A673 (cell line): Measurements from ENCODE around the gene CAMSAP2. TPM values are rescaled to one million over a fixed set of nuclear protein-coding genes. Genes with fewer than 3 reads are reported as not detected.

Experiments used
- BruUV-seq: library from RNA; stranded (reverse); fragments of 400-500 nt; replicated peaks from 2 replicates; lab custom pipeline; 2021; lab: Mats Ljungman, UMichigan
- CTCF ChIA-PET: fragments of 300-600 bp; sonication (Branson Sonifier 250); formaldehyde crosslinking; loops from one replicate; lab custom pipeline; 2022; ENCODE audit warnings: antibody characterized with exemption; lab: Charles Lee
- POLR2A ChIA-PET: fragments of 300-600 bp; sonication (Branson Sonifier 250); formaldehyde crosslinking; loops from one replicate; lab custom pipeline; 2022; ENCODE audit warnings: antibody characterized with exemption; ENCODE audit not compliant: low non-redundant PET; lab: Charles Lee
- DNase-seq: peaks from one replicate; pipeline ENCODE4 v3.0.0-alpha.2; 2015; ENCODE audit warnings: low spot score
- H3K27ac ChIP-seq: fragments of 200-600 bp; sonication (generic); 2 replicates; pipeline ENCODE4 v1.5.1; 2016; ENCODE audit warnings: mixed run types, low read depth, mild to moderate bottlenecking, mixed read lengths, antibody characterized with exemption, low read length; ENCODE audit not compliant: poor library complexity, severe bottlenecking
- H3K27me3 ChIP-seq: fragments of 200-600 bp; sonication (generic); replicated peaks from 2 replicates; pipeline ENCODE4 v1.6.1; 2017; ENCODE audit warnings: mixed run types, low read depth, mild to moderate bottlenecking, mixed read lengths, antibody characterized with exemption, low read length; ENCODE audit not compliant: insufficient read depth, poor library complexity
- H3K36me3 ChIP-seq: fragments of 200-600 bp; sonication (generic); 2 replicates; pipeline ENCODE4 v1.6.1; 2016; ENCODE audit warnings: mixed run types, mild to moderate bottlenecking, mixed read lengths, antibody characterized with exemption, low read length; ENCODE audit not compliant: insufficient read depth, poor library complexity, severe bottlenecking
- H3K4me1 ChIP-seq: fragments of 200-600 bp; sonication (generic); 2 replicates; pipeline ENCODE4 v1.6.1; 2017; ENCODE audit warnings: mixed run types, mild to moderate bottlenecking, mixed read lengths, antibody characterized with exemption, low read length; ENCODE audit not compliant: insufficient read depth, poor library complexity, severe bottlenecking
- H3K4me3 ChIP-seq: fragments of 200-600 bp; sonication (generic); 2 replicates; pipeline ENCODE4 v1.5.1; 2016; ENCODE audit warnings: low read depth, mixed run types, mild to moderate bottlenecking, mixed read lengths, low read length; ENCODE audit not compliant: poor library complexity, severe bottlenecking
- H3K9me3 ChIP-seq: fragments of 200-600 bp; sonication (generic); 2 replicates; pipeline ENCODE4 v1.6.1; 2016; ENCODE audit warnings: mixed run types, low read depth, mild to moderate bottlenecking, mixed read lengths, antibody characterized with exemption, low read length; ENCODE audit not compliant: poor library complexity, severe bottlenecking
- CTCF ChIP-seq: fragments of 300-800, 200-600 bp; sonication (generic); conservative IDR thresholded peaks from 2 replicates; pipeline ENCODE4 v1.5.1; 2017; ENCODE audit warnings: low read depth, mild to moderate bottlenecking, antibody characterized with exemption, low read length, moderate library complexity, mixed read lengths
- EZH2 ChIP-seq: fragments of 200-600 bp; sonication (generic); IDR thresholded peaks from 2 replicates; pipeline ENCODE4 v1.6.1; 2017; ENCODE audit warnings: borderline replicate concordance, low read depth, mild to moderate bottlenecking, mixed read lengths, antibody characterized with exemption, low read length; ENCODE audit not compliant: poor library complexity, severe bottlenecking
- intact Hi-C: fragments of 100-400 bp; cut with micrococcal nuclease; formaldehyde crosslinking; loops from one replicate; pipeline ENCODE4 v1.10.0; 2022; ENCODE audit not compliant: unreplicated experiment
- total RNA-seq: library from RNA; stranded (reverse); gene quantifications from 2 replicates; pipeline ENCODE4 v1.2.3, GENCODE V29; 2021

The CAMSAP2 gene
- total RNA-seq, 1 experiment from 2014 or later: 39.4 TPM

- TF ChIP-seq CTCF: no peak
- no peak for TF ChIP-seq EZH2
- POLR2A ChIA-PET: no interaction called here
- CTCF ChIA-PET: no interaction called here
- Histone ChIP-seq H3K27me3 (no peaks in the 10 kb centered on the region), H3K36me3 (no peaks in the 10 kb centered on the region), H3K27ac (no peak overlapping the region), H3K9me3 (no peaks in the 10 kb centered on the region), H3K4me1 (no peaks in the 10 kb centered on the region), H3K4me3 (no peak overlapping the region)
- intact Hi-C loops: no loop called here
- no peak for DNase-seq
- no TSS peak for BruUV-seq
Measured at GRCh38 chr1:200694738-200695137, 44.0 kb upstream of the CAMSAP2 start.

- DNase-seq: peak; percentile 86
- CTCF ChIA-PET: no interaction called here
- no peak overlapping the region for H3K27ac ChIP-seq
- POLR2A ChIA-PET: no interaction called here
- no peaks in the 10 kb centered on the region for H3K27me3 ChIP-seq
- TF ChIP-seq EZH2 (no peak), CTCF (no peak)
- no peaks in the 10 kb centered on the region for H3K36me3 ChIP-seq
- no TSS peak for BruUV-seq
- H3K4me3 ChIP-seq: no peak overlapping the region
- H3K9me3 ChIP-seq: no peaks in the 10 kb centered on the region
- H3K4me1 ChIP-seq: no peaks in the 10 kb centered on the region
- intact Hi-C loops: no loop called here
Measured at GRCh38 chr1:200699871-200700270, 38.8 kb upstream of the CAMSAP2 start.

- DNase-seq: peak; percentile 61
- TF ChIP-seq CTCF (no peak), EZH2 (no peak)
- CTCF ChIA-PET: no interaction called here
- BruUV-seq: no TSS peak
- peaks cover 13% of the 10 kb centered on the region for H3K4me1 ChIP-seq
- no peaks in the 10 kb centered on the region for H3K9me3 ChIP-seq
- H3K36me3 ChIP-seq: no peaks in the 10 kb centered on the region
- POLR2A ChIA-PET: no interaction called here
- H3K27me3 ChIP-seq: no peaks in the 10 kb centered on the region
- no peak overlapping the region for H3K27ac ChIP-seq
- H3K4me3 ChIP-seq: no peak overlapping the region
- intact Hi-C loops: no loop called here
Measured at GRCh38 chr1:200704986-200705500, 33.6 kb upstream of the CAMSAP2 start.
